HG02943 (cell line): ENCODE data around the gene MIPOL1.
"Not testable (repeated sequence)": the region's sequence is repeated elsewhere in the genome, so short reads cannot be mapped to it uniquely, and the experiment has no call there.

Experiments
- ATAC-seq: cut with Tn5 transposase; IDR thresholded peaks from one replicate; pipeline ENCODE4 v1.9.1; 2021; ENCODE audit warnings: mild to moderate bottlenecking, low read depth, moderate library complexity; ENCODE audit not compliant: unreplicated experiment

The MIPOL1 gene

DNA sequence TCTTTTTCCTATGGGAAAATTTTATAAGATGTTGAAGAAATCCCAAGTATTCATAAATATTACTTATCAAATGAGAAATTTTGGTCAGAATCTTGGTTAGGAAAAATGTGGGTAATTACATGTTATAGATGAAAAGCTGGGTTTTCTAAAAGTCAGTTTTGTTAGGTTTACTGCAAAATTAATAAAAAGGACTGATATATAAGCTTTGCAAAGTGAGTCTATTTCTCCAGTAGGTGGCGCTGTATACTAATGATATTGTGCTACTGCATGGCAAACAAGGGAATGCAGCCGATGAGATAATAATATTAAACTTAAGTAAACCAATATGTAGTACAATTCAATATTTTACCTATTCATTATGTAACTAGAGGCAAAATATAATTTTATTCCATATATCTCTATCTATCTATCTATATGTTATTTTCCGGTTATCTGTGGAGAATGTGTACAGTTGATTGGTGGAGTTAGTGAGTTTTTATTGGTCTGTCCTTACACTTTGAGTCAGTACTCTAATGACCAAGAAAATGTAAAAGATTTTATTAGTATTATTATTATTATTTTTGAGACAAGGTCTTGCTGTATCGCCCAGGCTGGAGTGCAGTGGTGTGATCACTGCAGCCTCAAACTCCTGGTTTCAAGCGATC lies 32.9 kb downstream of the MIPOL1 start:
- ATAC-seq, result no peak

DNA sequence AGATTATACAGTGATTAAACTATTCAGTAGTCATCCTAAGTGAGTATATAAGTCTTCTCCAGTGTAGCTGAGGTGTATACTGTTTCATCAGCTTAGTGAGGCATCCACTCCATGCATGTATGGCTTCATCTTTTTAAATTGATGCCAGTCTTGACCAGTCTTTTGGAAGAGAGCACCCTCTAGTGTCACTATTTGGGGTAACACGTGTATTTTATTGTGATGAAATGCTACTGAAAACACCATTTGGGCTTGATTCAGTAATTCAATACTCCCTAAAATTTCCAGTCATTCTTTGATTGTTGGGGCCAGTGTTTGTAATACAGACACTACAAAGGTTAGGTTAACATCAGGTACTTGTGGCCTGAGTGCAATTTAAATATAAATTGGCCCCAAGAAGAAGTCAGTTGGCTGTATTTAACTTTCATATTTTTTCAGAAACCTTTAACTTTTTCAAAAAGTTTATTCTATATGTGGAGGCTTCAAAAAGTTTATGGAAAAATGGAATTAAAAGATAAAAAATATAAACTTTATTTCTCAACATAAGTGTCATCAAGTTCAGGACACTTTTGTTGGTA lies 35.3 kb downstream of the MIPOL1 start:
- no peak for ATAC-seq

- ATAC-seq, result no peak
Observed at GRCh38 chr14:37234222-37234621, 36.5 kb downstream of the MIPOL1 start.

- not testable (repeated sequence) for ATAC-seq
Observed at GRCh38 chr14:37236044-37236443, 38.3 kb downstream of the MIPOL1 start.

DNA sequence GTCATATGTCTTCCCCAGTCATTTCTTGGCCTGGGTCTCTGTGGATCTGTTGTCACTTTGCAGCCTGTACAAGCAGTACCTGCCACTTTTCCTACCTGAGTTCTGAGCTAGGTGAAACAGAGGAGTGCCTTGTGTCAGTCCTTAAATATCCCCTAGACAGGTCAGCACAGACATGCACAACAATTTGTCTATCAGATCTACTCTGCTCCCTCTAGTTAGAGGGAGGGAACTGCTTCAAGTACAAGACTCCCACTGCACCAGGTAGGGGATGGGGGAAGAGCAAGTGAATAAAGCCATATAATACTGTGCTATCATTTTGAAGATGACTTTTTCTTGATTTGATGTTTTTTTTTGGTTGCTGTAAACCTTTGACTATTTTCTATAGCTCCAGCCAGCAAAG lies 39.4 kb downstream of the MIPOL1 start:
- ATAC-seq, result no peak

GRCh38 chr14:37237735-37238200 lies 40.0 kb downstream of the MIPOL1 start:
- ATAC-seq, result no peak

- no peak for ATAC-seq
Observed at GRCh38 chr14:37241198-37241597, 43.5 kb downstream of the MIPOL1 start.

DNA sequence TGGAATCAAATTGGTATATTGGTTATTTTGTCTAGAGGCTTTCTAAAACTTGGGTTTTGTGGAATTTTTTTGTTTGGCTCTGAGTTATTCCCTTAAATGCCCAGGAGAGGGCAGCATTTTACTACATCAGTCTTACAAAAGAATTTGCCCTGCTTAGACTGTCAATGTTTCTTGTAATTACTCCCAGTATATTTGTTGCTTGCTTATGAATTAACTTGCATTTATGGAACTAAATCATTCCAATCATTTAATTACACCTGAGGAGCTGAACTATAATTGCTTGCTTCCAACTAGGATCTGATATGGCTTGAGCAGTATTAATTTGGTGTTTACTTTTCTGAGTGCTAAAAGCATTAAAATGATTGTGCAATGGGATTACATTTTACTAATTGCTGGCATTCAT lies 48.7 kb downstream of the MIPOL1 start:
- ATAC-seq, result no peak

DNA sequence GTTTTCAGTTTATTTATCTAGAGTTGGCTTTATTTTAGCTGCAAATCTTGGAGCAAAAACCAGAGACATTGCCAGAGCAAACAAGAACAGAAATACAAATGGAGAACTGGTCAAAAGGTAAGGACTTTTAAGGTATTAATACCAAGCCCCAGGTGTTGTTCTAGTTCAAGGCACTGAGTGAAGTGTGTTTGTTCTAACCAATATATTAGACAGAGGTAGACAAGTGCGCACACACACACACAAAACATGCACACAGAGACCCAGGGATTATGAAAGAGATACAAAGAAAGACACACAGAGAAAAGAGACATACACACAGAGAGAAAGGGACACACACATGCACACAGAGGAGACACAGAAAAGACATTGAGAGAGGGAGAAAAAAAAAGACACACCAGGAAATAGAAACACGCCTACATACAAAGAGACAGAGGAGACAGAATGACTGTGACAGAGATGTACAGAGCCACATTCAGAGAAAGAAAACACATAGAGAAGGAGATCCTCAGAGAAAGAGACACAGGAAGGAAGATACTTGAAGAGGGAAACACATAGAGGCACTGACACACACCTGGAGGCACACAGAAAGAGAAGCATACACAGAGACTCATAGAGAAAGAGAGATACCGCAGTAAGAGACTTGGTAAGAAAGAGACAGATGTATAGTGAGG lies 50.2 kb downstream of the MIPOL1 start:
- no peak for ATAC-seq

DNA sequence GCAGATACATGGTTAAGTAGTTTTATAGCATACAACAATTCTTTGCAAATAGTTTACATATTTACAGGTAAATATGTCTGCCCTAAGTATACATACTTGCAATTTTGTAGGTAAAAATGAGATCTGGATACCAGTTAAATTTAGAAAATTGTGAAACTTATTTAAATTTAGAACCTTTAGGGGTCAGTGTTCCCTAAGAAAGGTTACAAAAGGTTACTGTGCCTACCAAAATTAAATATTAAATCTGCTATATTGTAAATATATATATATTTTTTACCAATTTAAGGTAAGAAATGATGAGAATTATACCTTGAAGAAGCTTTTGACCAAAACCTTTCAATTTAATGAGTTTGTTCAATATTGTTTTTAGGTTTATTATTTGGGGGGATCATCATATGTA lies 54.0 kb downstream of the MIPOL1 start:
- ATAC-seq, result no peak

DNA sequence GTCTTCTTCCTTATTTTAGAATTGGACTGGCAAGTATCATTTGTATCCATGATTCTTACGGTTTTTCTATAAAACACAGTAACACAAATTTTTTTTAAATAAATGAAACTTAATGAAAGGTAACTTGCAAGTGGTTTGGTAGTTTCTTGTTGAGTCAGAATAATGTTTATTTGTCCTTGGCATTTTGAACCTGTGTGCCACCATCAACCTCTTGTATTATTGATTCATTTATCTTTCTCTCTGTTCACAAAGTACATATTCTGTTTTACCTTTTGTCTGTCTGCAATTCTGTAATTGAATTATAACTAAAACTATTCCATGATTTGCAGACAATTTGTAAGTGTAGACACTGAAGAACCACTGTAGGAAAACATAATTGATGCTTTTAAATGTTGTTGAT lies 54.7 kb downstream of the MIPOL1 start:
- ATAC-seq, result no peak

- no peak for ATAC-seq
Observed at GRCh38 chr14:37253905-37254304, 56.2 kb downstream of the MIPOL1 start.

DNA sequence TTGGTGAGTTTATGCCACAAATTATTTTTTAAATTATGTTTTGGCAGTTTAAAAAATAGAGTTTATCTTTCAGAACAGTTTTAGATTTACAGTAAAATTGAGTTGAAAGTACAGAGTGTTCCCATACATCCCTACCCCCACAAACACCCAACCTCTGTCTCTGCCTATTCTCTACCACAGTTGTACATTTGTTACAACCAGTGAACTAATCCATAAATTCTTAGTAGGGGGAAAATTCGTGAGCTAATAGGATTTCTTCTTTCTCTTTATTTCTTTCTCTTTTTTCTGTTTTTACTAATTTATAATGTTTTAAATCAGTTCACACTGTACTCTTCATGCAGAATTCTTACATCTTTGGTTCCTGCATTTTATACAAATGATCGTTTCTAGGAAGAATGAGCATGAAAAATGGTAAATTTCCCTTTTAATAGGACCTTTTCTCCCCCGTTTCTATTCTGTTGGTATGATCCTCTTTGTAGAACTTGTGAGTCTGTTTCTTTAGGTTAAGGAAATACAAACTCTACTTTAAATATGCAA lies 56.7 kb downstream of the MIPOL1 start:
- ATAC-seq, result no peak

DNA sequence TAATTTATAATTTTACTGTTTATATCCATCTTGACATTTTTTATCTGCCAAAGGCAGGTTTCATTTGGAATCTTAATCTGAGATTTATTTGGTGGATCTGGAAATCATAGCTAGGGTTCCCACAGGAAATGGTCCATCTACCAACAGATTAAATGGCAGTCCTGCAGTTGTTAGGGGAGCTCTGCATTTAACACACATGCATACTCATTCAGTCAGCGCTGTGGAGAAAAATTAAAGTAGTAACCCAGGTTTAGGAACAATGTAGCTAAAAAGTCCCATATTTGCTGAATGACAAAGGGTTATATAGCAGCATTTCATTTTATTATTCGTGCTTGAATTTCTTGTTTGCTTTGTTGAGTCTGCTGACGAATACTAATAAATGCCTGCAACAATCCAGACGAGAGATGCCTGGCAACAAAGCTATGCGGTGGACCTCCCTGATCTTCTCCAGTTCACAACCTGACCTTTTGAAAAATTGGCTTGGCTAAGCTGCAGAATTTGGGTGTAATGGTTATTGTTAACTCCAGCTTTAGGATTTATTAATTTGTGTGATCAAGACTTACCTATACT lies 59.8 kb downstream of the MIPOL1 start:
- ATAC-seq, result no peak

GRCh38 chr14:37262649-37263048 lies 64.9 kb downstream of the MIPOL1 start:
- no peak for ATAC-seq

DNA sequence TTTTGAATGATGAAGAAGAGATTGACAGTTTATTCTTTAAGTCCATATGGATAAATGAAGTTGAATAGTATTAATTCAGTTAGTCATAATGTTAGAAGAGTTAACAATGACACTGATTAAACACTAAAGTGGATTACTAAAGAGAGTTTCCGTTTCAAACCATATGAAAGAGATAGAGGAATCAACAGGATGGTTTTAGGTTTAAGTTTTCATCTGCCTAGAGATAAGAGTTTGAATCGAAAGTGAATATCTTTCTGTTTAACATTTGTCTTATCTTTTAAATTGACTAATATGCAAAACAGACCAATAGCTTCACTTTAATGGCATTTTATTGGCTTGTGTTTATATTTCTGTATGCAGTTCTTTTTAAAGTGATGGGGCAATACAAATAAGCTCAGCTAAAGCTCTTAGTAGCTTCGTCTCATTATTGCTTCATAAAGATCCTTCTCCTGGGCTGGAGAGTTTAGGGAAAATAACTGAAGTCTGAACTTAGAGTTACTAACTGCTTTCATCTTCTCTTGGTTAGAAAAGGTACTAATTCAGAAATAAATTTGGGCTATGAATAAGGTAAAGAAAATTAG lies 66.0 kb downstream of the MIPOL1 start:
- ATAC-seq, result no peak

DNA sequence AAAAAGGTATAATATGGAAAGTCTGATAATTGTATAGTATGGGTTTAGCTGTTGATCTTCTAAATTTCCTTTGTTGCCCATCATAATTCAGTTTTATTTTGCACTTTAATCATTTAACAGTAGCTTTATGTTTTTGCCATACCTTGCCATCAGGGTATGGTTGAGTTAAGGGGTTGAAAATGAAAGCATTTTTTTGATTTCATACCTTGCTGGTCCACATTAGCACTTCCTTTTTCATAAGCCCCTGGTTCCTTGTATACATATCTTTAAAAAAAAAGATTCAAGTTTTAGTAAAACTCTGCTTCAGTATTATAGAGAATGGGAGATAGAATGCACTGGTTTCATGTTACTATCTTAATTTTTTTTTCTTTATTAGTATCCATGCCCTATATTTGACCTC lies 71.1 kb downstream of the MIPOL1 start:
- no peak for ATAC-seq

DNA sequence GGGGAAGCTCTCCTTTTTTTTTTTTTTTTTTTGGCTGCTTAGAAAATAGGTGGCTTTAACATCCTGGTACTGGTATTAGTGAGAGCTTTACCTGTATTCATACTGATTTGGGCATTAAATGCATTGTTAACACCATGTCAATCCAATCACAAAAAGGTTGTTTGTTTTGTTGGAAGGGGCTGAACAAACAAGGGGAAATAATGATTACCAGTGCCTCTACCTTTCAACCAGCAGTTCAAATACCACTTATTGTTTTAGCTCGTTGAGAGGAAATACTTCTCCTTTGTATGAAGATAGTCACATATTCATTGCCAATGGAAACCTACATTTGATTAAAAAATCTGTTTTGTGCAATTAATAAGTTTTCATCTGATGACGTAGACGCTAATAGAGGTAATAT lies 72.9 kb downstream of the MIPOL1 start:
- ATAC-seq, result no peak

DNA sequence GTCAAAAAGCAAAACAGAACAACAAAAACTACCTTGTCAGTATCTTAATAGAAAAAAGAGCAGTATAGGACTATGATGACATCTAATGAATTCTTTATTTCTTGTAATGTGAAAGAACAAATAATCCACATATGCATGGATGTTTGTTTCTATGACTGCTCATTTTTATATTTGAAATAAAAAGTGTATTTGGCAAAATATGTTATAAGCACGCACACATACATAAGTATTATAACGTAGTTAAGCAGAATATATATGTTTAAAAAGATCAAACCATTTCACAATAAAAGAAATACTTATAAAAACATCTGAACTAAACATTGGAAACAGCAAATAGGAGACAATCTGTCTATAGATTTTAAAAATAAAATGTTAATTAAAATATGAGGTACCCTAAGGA lies 74.8 kb downstream of the MIPOL1 start:
- no peak for ATAC-seq

DNA sequence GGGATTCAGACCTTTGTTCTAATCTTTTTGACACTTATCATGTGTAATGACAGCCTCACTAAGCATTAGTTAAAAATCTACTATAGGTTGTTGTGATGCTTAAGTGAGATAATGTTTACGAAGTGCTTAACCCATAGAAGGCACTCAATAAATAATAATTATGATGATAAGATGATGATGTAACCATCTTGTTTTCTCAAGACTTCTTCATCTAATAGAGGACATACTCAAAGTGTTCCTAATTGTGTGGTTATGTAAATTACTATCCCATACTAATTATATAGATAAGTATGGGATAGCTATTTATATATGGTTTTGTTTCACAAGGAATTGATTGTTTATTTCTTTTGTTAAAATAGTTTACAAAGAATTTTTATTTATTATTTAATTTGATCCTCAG lies 76.9 kb downstream of the MIPOL1 start:
- no peak for ATAC-seq

GRCh38 chr14:37275963-37276362 lies 78.2 kb downstream of the MIPOL1 start:
- no peak for ATAC-seq
